Mesothelial cell of epicardium (in vitro differentiated cells): Measurements from ENCODE around the gene NPAS2. TPM values are rescaled to one million over a fixed set of nuclear protein-coding genes. Genes with fewer than 3 reads are reported as not detected.
A peak's percentile ranks its signal among the peaks of the same experiment; 100 is the strongest.

Experiments
- DNase-seq, 2 experiments: peaks; one replicate each; pipeline ENCODE4 v3.0.0; 2021; ENCODE audit warnings: low spot score in 2 of 2; ENCODE audit not compliant: unreplicated experiment in 2 of 2
- H3K27ac Mint-ChIP-seq: 2 replicates; pipeline ENCODE4 v1.8.0; 2021; ENCODE audit warnings: mixed read lengths
- H3K27me3 Mint-ChIP-seq: 2 replicates; pipeline ENCODE4 v1.8.0; 2021; ENCODE audit warnings: low read depth, mixed read lengths
- H3K36me3 Mint-ChIP-seq: 2 replicates; pipeline ENCODE4 v1.8.0; 2021; ENCODE audit warnings: mixed read lengths
- H3K4me1 Mint-ChIP-seq: 2 replicates; pipeline ENCODE4 v1.8.0; 2021; ENCODE audit warnings: mixed read lengths
- H3K4me3 Mint-ChIP-seq: 2 replicates; pipeline ENCODE4 v1.8.0; 2021; ENCODE audit warnings: mild to moderate bottlenecking, moderate library complexity, mixed read lengths
- H3K9me3 Mint-ChIP-seq: 2 replicates; pipeline ENCODE4 v1.8.0; 2021; ENCODE audit warnings: mixed read lengths
- total RNA-seq: library from RNA; stranded (reverse); gene quantifications from 3 replicates; pipeline ENCODE4 v1.2.1, GENCODE V29; 2021
- TF ChIP-seq, protein P1 (sequence below): fragments of 200-600 bp; sonication (generic); IDR thresholded peaks from one replicate; pipeline ENCODE4 v1.5.0; 2021; ENCODE audit warnings: antibody characterized with exemption; ENCODE audit not compliant: unreplicated experiment

The NPAS2 gene
- total RNA-seq, 1 donor from 2014 or later, result 5.4 TPM

DNA sequence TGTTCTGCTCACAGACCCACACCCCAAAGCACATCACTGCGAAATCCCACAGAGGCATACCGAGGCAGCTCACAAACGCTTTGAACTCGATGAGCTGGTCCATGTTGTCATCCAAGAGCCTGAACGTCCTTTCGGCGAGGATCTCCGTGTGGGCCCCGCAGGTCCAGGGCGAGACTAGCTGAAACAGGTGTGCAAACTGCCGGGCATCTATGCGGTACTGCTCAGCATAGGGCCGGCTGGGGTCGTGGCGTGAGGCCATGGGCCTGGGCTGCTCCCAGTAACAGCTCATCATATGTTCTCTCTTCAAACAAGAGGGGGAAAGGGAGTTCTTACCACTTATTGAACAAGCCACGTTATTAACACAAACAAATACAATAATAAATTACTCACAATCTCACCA is 202.3 kb downstream of the NPAS2 start:
- no peak overlapping the region for H3K27ac Mint-ChIP-seq
- H3K4me1 Mint-ChIP-seq, result peaks cover 3% of the 10 kb centered on the region
- peaks cover 23% of the 10 kb centered on the region for H3K36me3 Mint-ChIP-seq
- no peak overlapping the region for H3K4me3 Mint-ChIP-seq
- no peaks in the 10 kb centered on the region for H3K9me3 Mint-ChIP-seq
- TF ChIP-seq, protein P1, sequence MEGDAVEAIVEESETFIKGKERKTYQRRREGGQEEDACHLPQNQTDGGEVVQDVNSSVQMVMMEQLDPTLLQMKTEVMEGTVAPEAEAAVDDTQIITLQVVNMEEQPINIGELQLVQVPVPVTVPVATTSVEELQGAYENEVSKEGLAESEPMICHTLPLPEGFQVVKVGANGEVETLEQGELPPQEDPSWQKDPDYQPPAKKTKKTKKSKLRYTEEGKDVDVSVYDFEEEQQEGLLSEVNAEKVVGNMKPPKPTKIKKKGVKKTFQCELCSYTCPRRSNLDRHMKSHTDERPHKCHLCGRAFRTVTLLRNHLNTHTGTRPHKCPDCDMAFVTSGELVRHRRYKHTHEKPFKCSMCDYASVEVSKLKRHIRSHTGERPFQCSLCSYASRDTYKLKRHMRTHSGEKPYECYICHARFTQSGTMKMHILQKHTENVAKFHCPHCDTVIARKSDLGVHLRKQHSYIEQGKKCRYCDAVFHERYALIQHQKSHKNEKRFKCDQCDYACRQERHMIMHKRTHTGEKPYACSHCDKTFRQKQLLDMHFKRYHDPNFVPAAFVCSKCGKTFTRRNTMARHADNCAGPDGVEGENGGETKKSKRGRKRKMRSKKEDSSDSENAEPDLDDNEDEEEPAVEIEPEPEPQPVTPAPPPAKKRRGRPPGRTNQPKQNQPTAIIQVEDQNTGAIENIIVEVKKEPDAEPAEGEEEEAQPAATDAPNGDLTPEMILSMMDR, result no peak
- no peaks in the 10 kb centered on the region for H3K27me3 Mint-ChIP-seq
- no peak for DNase-seq

DNA sequence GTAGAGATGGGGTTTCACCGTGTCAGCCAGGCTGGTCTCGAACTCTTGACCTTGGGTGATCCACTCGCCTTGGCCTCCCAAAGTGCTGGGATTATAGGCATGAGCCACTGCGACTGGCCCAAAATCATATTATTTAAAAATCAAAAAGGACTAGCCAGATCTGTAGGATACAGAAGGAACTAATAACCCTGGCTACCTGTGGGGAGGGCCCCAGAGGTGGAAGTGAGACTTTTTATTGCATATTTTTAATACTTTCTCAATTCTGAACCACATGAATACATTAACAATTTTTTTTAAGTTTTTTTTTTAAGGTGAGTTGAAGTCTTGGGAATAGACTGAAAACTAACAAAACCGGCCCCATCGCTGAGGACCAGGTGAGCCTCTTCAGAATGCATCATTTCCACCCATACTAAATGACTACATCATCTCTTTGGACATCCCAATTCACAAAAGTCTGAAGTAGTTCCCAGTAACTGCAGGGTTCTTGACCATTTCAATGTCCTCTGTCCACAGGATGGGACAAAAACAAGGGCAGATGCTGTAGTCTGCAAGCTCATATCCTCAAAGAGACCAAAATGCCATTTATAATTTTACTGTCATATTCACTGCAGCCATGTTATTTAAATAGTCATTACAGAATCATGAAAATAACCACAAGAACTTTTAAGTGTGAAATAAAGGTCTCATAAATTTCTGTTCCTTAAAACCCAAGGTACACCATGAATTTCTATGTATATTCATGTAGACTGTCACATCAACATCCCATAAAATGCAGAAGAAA is 203.6 kb downstream of the NPAS2 start:
- TF ChIP-seq, protein P1, result no peak
- Mint-ChIP-seq H3K36me3 (peaks cover 23% of the 10 kb centered on the region), H3K9me3 (no peaks in the 10 kb centered on the region), H3K4me3 (no peak overlapping the region), H3K27ac (no peak overlapping the region), H3K4me1 (peaks cover 3% of the 10 kb centered on the region), H3K27me3 (no peaks in the 10 kb centered on the region)
- no peak for DNase-seq

DNA sequence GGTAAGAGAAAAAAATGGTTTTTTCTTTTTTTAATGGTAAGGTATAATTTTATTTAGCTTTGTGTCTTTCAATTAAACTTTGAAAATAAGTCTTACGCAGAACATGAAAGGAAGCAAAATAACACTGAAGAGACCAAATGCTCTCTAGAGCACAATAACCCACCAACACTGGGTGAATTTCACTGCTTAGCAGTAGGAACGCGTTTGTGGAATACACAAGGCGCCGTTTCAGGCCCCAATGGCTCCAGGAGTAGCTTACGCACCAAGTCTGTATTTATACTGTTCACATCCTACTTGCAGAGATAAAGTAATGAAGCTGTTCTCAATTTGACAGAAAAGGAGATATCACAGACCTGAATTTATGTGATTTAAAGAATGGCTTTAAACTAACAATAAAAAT is 205.6 kb downstream of the NPAS2 start:
- peaks cover 29% of the 10 kb centered on the region for H3K36me3 Mint-ChIP-seq
- TF ChIP-seq, protein P1, result no peak
- H3K27me3 Mint-ChIP-seq, result no peaks in the 10 kb centered on the region
- no peak for DNase-seq
- no peaks in the 10 kb centered on the region for H3K4me1 Mint-ChIP-seq
- H3K27ac Mint-ChIP-seq, result peak overlapping the region; percentile 34
- no peak overlapping the region for H3K4me3 Mint-ChIP-seq
- H3K9me3 Mint-ChIP-seq, result no peaks in the 10 kb centered on the region

DNA sequence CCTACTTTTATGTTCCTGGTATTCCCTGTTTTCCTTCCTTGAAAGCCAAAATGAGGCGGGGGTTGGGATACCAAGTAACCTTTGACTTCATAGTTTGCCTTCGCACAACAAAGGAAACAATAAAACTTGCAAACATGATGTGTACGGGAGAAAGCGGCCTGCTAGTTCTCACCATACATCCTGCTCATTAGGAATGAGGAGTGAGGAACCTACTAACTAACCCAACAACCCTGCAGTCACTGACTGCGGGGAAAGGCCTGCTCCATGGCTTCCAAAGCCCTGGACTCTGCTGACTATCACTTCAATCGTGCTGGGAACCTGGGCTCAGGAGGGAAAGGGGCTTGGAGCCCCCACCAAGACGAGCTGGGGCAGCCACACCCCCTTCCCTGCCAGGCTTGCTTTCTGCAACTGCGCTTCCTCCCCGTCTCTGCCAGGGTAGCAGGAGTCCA is 206.3 kb downstream of the NPAS2 start:
- no peaks in the 10 kb centered on the region for H3K9me3 Mint-ChIP-seq

DNA sequence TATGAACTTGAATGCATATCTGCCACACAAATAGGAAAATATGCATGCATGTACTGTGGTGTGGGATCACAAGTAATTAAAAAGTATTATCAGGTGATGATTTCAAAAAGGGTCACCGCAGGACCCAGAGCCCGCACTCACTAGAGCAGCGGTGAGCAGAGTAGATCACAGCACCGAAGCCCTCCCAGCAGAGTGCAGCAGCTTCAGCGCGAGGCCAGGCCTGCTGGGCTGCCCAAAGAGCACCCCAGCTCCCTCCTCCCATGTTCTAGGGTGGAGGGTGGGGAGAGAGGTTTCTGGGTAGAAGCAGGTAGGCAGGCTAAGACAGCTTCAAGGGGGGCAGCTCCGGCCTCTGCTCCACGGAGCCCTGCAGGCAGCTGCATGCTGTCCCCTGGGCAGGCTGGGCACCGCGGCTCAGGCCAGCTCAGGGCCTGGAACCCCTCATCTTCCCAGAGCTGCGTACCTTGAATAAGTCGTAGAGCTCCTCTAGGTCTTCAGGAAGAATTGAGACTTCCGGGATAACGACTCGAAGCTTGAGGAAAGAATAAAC is 207.1 kb downstream of the NPAS2 start:
- H3K27ac Mint-ChIP-seq, result no peak overlapping the region
- H3K9me3 Mint-ChIP-seq, result no peaks in the 10 kb centered on the region
- no peak for DNase-seq
- no peaks in the 10 kb centered on the region for H3K4me1 Mint-ChIP-seq
- TF ChIP-seq, protein P1, result no peak
- H3K36me3 Mint-ChIP-seq, result peaks cover 25% of the 10 kb centered on the region
- H3K27me3 Mint-ChIP-seq, result no peaks in the 10 kb centered on the region
- no peak overlapping the region for H3K4me3 Mint-ChIP-seq

More for the DNA sequence above, 206.3 kb downstream of the NPAS2 start:
- Mint-ChIP-seq H3K27me3 (no peaks in the 10 kb centered on the region), H3K36me3 (peaks cover 27% of the 10 kb centered on the region), H3K27ac (peak overlapping the region; percentile 16), H3K4me1 (no peaks in the 10 kb centered on the region), H3K4me3 (no peak overlapping the region)
- TF ChIP-seq, protein P1, result no peak
- DNase-seq, result no peak
